Activated T-cell treated with anti-CD3 and anti-CD28 coated beads, Interleukin-2, amount 50 U/mL, for 24 hours (primary cell): ENCODE measurements around the gene STUM.

Source experiments
- DNase-seq: peaks from one replicate; pipeline ENCODE4 v3.0.0-alpha.2; 2020
- H3K27ac Mint-ChIP-seq: 2 replicates; pipeline ENCODE4 v1.8.0; 2020; ENCODE audit warnings: mild to moderate bottlenecking, mixed read lengths
- H3K27me3 Mint-ChIP-seq: 2 replicates; pipeline ENCODE4 v1.8.0; 2020; ENCODE audit warnings: mixed read lengths
- H3K36me3 Mint-ChIP-seq: 2 replicates; pipeline ENCODE4 v1.8.0; 2020; ENCODE audit warnings: low read depth, mixed read lengths
- H3K4me1 Mint-ChIP-seq: 2 replicates; pipeline ENCODE4 v1.8.0; 2020; ENCODE audit warnings: low read depth, mixed read lengths
- H3K4me3 Mint-ChIP-seq: 2 replicates; pipeline ENCODE4 v1.8.0; 2020; ENCODE audit warnings: mild to moderate bottlenecking, moderate library complexity, mixed read lengths
- H3K9me3 Mint-ChIP-seq: 2 replicates; pipeline ENCODE4 v1.8.0; 2020; ENCODE audit warnings: mixed read lengths

STUM gene

GRCh38 chr1:226563666-226564065 lies 15.1 kb downstream of the STUM start:
- no peak overlapping the region for H3K4me3 Mint-ChIP-seq
- no peak overlapping the region for H3K27ac Mint-ChIP-seq
- H3K27me3 Mint-ChIP-seq = peaks cover 3% of the 10 kb centered on the region
- DNase-seq = no peak
- no peaks in the 10 kb centered on the region for H3K9me3 Mint-ChIP-seq
- H3K4me1 Mint-ChIP-seq = no peaks in the 10 kb centered on the region
- no peaks in the 10 kb centered on the region for H3K36me3 Mint-ChIP-seq

- Mint-ChIP-seq H3K4me1 (no peaks in the 10 kb centered on the region), H3K27ac (no peak overlapping the region), H3K4me3 (no peak overlapping the region), H3K9me3 (no peaks in the 10 kb centered on the region), H3K36me3 (no peaks in the 10 kb centered on the region), H3K27me3 (peaks cover 3% of the 10 kb centered on the region)
- DNase-seq = no peak
These were observed 16.9 kb downstream of the STUM start for GRCh38 chr1:226565476-226565875.

GRCh38 chr1:226566234-226566633 lies 17.7 kb downstream of the STUM start:
- Mint-ChIP-seq H3K27ac (no peak overlapping the region), H3K27me3 (peaks cover 3% of the 10 kb centered on the region), H3K4me3 (no peak overlapping the region), H3K9me3 (no peaks in the 10 kb centered on the region), H3K4me1 (no peaks in the 10 kb centered on the region), H3K36me3 (no peaks in the 10 kb centered on the region)
- no peak for DNase-seq

GRCh38 chr1:226566760-226567159 lies 18.2 kb downstream of the STUM start:
- H3K36me3 Mint-ChIP-seq = no peaks in the 10 kb centered on the region
- DNase-seq = no peak
- no peaks in the 10 kb centered on the region for H3K4me1 Mint-ChIP-seq
- H3K27me3 Mint-ChIP-seq = peaks cover 3% of the 10 kb centered on the region
- H3K4me3 Mint-ChIP-seq = no peak overlapping the region
- H3K27ac Mint-ChIP-seq = no peak overlapping the region
- no peaks in the 10 kb centered on the region for H3K9me3 Mint-ChIP-seq

DNA sequence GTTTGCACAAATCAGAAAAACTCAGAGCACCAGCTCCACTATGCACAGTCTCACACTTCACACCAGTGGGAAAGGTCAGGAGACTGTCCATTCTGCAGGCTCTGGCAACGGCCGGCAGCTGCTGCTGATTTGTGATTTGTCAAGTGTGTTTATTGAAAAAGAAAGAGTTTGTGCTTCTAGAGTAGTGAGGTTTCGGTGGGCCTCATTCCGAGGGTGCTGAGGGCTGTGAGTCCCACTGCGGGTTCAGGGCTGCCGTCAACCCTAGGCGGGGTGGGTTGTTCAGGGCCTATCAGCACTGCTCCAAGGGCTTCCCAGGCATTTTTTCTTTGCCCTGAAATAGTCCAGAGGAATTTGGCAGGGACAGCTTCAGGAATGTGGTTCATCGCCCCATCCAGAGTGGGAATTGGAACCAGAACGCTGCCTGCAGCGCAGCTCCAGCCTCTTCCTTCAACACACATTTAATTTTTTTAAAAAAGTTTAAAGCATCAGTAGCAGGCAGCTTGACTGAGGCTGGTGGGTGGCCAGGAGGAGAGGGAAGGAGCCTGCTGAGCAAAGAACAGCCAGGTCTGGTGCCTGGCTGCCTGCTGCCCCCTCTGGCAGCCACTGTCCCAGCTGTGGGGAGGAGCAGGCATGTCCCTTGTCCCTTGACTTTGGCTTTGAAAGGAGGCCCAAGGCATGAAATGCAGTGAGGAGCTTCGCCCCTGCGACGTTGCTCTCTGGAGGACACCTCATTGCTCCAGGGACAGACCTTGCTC lies 19.7 kb downstream of the STUM start:
- Mint-ChIP-seq H3K27me3 (peaks cover 3% of the 10 kb centered on the region), H3K9me3 (no peaks in the 10 kb centered on the region), H3K4me1 (no peaks in the 10 kb centered on the region), H3K36me3 (no peaks in the 10 kb centered on the region), H3K27ac (no peak overlapping the region), H3K4me3 (no peak overlapping the region)
- no peak for DNase-seq

DNA sequence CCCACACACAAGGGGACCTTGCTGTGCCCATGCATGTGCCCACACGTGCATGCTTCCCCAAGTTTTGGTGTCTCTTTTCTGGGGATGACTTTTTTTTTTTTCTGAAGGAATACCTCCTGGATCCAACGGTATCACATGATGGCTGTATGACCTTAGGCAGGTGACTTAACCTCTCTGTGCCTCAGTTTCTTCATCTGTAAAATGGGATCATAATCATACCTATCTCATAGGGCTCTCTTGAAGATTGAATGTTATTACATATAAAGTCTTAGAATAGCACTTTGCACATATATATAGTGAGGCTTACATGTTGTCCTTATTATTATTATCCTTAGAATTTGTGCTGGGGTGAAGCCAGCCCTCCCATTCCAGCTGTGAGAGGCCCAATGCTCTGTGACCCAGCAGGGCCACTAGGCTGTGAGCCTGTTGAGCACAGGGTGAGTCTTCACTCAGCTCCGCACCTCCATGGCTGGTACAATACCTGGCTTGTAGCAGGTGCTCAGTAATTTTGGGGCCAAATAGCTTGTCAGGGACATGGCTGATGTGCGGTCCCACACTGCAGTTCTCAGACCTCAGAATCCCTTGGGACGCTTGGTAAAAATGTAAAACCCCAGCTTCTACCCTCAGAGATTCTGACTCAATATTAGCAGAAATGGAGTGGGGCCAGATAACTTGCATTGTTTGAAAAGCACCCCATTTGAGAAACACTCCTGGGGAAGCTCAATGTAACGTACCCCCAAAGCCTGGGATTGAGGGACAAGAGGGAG lies 20.6 kb downstream of the STUM start:
- no peaks in the 10 kb centered on the region for H3K36me3 Mint-ChIP-seq
- no peak for DNase-seq
- H3K27me3 Mint-ChIP-seq = peaks cover 3% of the 10 kb centered on the region
- no peaks in the 10 kb centered on the region for H3K9me3 Mint-ChIP-seq
- H3K27ac Mint-ChIP-seq = no peak overlapping the region
- H3K4me3 Mint-ChIP-seq = no peak overlapping the region
- H3K4me1 Mint-ChIP-seq = no peaks in the 10 kb centered on the region

DNA sequence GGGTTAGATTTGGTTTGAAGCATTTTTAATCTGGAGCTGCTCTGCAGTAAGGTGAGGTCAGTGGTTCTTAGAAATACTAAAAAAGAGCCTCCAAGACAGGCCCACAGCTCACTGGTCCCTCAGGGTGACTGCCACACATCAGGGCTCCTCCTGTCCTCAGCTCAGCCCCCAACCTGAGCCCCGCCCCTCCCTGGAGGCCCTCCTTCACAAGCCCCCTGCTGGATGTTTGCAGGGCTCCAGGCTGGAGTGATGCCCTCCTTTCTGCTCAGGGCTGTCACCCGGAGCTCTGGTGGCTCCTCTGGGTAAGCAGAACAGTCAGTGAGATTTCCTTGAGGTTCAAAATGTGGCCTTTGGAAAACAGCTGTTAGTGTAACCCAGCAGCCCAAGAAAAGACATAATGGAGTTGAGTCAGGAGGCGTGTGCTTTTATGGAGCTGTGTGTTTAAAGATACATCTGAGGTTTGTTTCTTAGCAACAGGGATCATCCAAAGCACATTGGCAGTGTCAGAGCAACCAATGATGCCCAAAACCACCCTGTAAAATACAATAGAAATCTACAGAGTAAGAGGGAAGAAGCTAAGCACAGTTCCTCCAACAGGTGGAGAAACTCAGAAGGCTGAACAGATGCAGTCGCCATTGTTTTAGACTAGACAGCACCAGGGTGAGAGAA lies 21.4 kb downstream of the STUM start:
- H3K27ac Mint-ChIP-seq = no peak overlapping the region
- H3K4me1 Mint-ChIP-seq = no peaks in the 10 kb centered on the region
- DNase-seq = peak; percentile 41
- peaks cover 3% of the 10 kb centered on the region for H3K27me3 Mint-ChIP-seq
- H3K9me3 Mint-ChIP-seq = no peaks in the 10 kb centered on the region
- H3K36me3 Mint-ChIP-seq = no peaks in the 10 kb centered on the region
- no peak overlapping the region for H3K4me3 Mint-ChIP-seq

DNA sequence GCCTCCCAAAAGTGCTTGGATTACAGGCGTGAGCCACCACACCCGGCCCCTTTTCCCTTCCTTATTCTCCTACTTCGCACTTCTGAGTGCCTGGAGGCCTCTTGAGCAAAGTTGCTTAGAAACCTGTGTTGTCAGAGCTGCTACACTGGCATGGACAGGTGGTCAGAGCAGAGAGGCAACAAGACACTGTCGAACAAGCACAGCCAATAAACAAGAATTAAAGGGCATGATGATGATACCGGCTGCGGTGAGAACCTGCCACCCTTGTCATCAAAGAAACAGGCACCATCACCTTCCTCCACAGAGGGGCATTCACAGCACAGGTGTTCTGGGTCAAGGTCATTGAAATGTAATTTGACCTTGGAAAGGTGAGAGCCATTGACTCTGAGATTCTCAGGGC lies 23.3 kb downstream of the STUM start:
- no peak for DNase-seq
- no peaks in the 10 kb centered on the region for H3K4me1 Mint-ChIP-seq
- H3K4me3 Mint-ChIP-seq = no peak overlapping the region
- H3K27me3 Mint-ChIP-seq = no peaks in the 10 kb centered on the region
- H3K36me3 Mint-ChIP-seq = no peaks in the 10 kb centered on the region
- no peak overlapping the region for H3K27ac Mint-ChIP-seq
- no peaks in the 10 kb centered on the region for H3K9me3 Mint-ChIP-seq

GRCh38 chr1:226572325-226572726 lies 23.8 kb downstream of the STUM start:
- DNase-seq = no peak
- no peaks in the 10 kb centered on the region for H3K9me3 Mint-ChIP-seq
- H3K27me3 Mint-ChIP-seq = no peaks in the 10 kb centered on the region
- no peak overlapping the region for H3K4me3 Mint-ChIP-seq
- H3K36me3 Mint-ChIP-seq = no peaks in the 10 kb centered on the region
- no peak overlapping the region for H3K27ac Mint-ChIP-seq
- H3K4me1 Mint-ChIP-seq = no peaks in the 10 kb centered on the region

GRCh38 chr1:226574044-226574443 lies 25.5 kb downstream of the STUM start:
- DNase-seq = no peak
- no peaks in the 10 kb centered on the region for H3K4me1 Mint-ChIP-seq
- H3K4me3 Mint-ChIP-seq = no peak overlapping the region
- H3K36me3 Mint-ChIP-seq = no peaks in the 10 kb centered on the region
- no peak overlapping the region for H3K27ac Mint-ChIP-seq
- H3K27me3 Mint-ChIP-seq = no peaks in the 10 kb centered on the region
- H3K9me3 Mint-ChIP-seq = no peaks in the 10 kb centered on the region

- Mint-ChIP-seq H3K4me1 (no peaks in the 10 kb centered on the region), H3K27ac (no peak overlapping the region), H3K27me3 (no peaks in the 10 kb centered on the region), H3K9me3 (no peaks in the 10 kb centered on the region), H3K36me3 (no peaks in the 10 kb centered on the region), H3K4me3 (no peak overlapping the region)
- DNase-seq = no peak
These were observed 26.2 kb downstream of the STUM start for GRCh38 chr1:226574591-226575435.

DNA sequence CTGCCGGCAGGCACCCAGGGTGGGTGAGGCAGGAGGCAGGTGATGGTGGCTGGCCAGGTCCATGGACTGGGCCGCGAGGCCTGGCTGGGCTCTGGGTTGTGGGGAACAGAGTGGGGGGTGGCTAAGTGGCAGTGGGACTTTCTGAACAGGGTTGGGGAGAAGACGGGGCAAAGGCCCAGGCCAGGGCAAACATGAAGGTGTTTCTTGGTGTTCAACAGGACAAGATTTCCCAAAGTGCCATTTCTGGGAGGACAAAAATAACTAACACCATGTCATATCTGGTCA lies 26.8 kb downstream of the STUM start:
- no peak overlapping the region for H3K4me3 Mint-ChIP-seq
- no peaks in the 10 kb centered on the region for H3K27me3 Mint-ChIP-seq
- H3K4me1 Mint-ChIP-seq = no peaks in the 10 kb centered on the region
- H3K27ac Mint-ChIP-seq = no peak overlapping the region
- no peaks in the 10 kb centered on the region for H3K36me3 Mint-ChIP-seq
- DNase-seq = no peak
- no peaks in the 10 kb centered on the region for H3K9me3 Mint-ChIP-seq

DNA sequence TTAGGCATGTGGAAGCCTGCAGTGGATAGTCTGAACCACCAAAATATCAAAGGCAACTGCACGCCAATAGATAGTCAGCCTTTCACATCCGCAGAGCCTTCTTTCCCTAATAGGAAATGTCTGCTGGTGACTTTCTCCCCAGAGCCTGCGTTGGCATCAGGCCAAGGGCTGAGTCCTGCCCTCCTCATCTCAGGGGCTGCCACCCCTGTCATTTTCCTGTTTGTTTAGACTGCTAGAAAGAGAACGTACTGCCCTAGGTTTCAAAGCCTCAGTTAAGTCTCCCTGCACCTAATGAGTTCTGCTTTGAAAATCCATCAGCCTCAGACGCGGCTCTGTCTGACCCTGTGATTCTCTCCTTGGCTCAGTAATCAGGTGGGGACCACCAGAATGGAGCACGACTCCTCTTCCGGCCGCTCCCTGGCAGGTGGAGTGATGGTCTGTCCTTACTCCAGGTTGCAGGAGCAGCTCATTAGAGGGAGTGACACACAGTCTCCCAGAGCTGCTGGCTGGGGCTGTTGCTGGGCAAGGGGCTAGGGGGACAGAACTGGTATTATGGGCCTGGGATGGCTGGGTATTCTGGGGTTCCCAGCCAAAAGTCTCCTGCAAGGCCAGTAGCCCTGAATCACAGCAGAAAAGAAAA lies 27.3 kb downstream of the STUM start:
- H3K4me3 Mint-ChIP-seq = no peak overlapping the region
- no peak overlapping the region for H3K27ac Mint-ChIP-seq
- DNase-seq = no peak
- H3K9me3 Mint-ChIP-seq = no peaks in the 10 kb centered on the region
- H3K4me1 Mint-ChIP-seq = no peaks in the 10 kb centered on the region
- no peaks in the 10 kb centered on the region for H3K27me3 Mint-ChIP-seq
- no peaks in the 10 kb centered on the region for H3K36me3 Mint-ChIP-seq

DNA sequence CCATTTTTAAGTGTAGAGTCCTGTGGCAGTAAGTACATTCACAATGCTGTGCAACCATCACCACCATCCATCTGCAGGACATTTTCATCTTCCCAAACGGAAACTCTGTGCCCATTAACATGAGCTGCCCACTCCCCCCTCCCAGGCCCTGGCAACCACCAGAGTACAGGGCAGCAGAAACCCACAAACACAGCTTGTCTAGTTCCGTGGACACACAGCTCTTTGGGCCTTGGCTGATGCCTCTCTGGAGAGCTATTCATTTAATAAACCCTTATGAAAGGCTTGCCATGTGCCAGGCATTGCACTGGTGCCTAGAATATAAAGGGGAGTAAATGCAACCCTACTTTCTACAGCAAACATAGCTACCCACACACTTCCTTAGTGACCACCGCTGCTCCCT lies 28.0 kb downstream of the STUM start:
- no peaks in the 10 kb centered on the region for H3K27me3 Mint-ChIP-seq
- H3K4me3 Mint-ChIP-seq = no peak overlapping the region
- H3K27ac Mint-ChIP-seq = no peak overlapping the region

More for the DNA sequence above, 28.0 kb downstream of the STUM start:
- H3K4me1 Mint-ChIP-seq = no peaks in the 10 kb centered on the region
- H3K9me3 Mint-ChIP-seq = no peaks in the 10 kb centered on the region
- H3K36me3 Mint-ChIP-seq = no peaks in the 10 kb centered on the region
- DNase-seq = no peak
